GM10266 (cell line): ENCODE results near the gene DGKZ.

Experiments
- DNase-seq: peaks from one replicate; pipeline ENCODE4 v3.0.0; 2012; ENCODE audit errors: extremely low spot score
- TF ChIP-seq, protein P1 (sequence below): IDR thresholded peaks from 2 replicates; pipeline ENCODE4 v1.5.1; 2012; ENCODE audit warnings: mild to moderate bottlenecking, low read depth; ENCODE audit not compliant: control insufficient read depth, insufficient read depth; ENCODE audit errors: missing control alignments

Gene DGKZ

DNA sequence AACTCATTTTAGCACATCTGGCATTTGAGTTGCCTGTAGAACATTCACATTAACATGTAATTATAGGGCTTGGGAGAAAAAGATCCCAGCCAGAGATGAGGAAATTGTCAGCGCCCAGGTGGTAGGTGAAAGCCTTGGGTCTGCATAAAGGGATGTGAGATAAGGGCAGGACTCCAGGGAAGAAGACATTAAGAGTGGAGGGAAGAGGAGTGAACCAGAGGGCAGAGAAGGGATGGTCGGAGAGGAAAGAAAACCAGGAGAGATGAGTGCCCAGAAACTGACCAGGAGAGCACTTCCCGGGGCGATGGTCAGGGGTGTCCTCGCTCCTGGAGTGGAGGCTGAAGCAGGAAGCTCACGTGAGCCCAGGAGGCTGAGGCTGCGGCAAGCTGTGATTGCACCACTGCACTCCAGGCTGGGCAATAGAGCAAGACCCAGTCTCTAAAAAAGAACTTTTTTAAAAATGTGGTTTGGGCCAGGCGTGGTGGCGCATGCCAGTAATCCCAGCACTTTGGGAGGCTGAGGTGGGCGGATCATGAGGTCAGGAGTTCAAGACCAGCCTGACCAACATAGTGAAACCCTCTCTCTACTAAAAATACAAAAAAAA lies 20.3 kb upstream of the DGKZ start:
- TF ChIP-seq, protein P1, sequence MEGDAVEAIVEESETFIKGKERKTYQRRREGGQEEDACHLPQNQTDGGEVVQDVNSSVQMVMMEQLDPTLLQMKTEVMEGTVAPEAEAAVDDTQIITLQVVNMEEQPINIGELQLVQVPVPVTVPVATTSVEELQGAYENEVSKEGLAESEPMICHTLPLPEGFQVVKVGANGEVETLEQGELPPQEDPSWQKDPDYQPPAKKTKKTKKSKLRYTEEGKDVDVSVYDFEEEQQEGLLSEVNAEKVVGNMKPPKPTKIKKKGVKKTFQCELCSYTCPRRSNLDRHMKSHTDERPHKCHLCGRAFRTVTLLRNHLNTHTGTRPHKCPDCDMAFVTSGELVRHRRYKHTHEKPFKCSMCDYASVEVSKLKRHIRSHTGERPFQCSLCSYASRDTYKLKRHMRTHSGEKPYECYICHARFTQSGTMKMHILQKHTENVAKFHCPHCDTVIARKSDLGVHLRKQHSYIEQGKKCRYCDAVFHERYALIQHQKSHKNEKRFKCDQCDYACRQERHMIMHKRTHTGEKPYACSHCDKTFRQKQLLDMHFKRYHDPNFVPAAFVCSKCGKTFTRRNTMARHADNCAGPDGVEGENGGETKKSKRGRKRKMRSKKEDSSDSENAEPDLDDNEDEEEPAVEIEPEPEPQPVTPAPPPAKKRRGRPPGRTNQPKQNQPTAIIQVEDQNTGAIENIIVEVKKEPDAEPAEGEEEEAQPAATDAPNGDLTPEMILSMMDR, result no peak
- no peak for DNase-seq

DNA sequence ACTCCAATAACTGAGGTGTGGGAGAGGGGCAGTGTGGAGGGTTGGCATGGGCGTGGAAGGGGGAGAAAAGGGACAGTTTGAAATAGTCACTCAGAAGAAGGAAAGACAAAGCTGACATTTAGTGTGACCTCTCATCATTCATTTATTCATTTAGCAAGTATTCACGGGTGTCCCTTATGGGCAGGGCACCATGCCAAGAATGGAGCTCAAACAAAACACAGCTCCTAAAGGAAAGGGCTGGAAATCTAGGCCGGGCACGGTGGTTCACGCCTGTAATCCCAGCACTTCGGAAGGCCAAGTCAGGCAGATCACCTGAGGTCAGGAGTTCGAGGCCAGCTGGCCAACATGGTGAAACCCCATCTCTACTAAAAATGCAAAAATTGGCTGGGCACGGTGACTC lies 19.4 kb upstream of the DGKZ start:
- TF ChIP-seq, protein P1, result no peak
- DNase-seq, result no peak

DNA sequence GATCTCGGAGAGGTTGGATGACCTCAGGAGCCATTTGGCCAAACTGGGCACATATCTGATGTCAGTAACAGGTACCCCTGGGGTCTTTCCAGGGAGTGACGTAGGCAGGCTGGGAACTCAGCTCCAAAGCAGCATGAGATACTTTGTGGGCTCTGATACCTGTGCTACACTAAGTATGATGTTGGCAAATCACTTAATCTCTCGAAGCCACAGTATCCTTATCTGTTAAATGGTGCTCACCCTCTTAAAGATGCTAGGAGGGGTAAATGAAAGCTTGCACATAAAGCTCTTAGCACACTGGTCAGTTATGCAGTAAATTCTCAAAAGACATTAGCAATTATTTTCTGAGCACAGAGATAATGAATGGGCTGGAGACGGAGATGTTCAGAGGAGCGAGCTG lies 17.1 kb upstream of the DGKZ start:
- TF ChIP-seq, protein P1, result no peak
- DNase-seq, result no peak

DNA sequence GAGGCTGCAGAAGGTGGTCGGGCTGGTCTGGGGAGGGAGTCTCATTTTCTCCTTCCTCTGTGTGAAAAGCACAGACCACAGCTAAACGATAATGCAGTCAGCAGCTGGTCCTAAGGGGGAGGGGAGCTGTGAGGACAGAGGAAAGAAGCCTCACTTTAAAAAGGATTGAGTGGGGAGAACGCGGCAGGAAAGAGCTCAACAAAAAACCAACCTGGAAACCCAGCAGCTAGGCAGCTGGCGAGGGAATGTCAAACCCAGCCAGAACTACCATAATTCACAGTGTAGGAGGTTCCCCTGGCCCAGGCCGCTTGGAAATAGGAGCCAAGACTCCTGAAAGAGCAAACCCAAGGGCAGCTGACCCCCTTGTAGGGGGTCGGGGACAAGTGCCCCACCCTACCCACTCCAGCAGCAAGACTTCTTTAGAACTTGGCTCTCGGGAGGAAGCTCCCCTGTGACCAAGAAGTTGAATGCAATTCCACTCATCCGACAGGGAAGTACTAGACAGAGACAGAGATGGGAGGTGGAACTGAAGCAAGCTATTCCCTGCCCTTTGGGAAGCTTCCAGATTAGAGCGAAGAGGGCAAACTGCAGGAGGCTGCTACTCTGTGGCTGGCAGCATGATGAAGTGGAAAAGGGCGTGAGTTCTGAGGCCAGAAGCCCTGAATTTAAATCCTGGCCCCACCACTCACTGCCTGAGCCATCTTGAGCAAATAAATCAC lies 16.5 kb upstream of the DGKZ start:
- TF ChIP-seq, protein P1, result no peak
- no peak for DNase-seq

DNA sequence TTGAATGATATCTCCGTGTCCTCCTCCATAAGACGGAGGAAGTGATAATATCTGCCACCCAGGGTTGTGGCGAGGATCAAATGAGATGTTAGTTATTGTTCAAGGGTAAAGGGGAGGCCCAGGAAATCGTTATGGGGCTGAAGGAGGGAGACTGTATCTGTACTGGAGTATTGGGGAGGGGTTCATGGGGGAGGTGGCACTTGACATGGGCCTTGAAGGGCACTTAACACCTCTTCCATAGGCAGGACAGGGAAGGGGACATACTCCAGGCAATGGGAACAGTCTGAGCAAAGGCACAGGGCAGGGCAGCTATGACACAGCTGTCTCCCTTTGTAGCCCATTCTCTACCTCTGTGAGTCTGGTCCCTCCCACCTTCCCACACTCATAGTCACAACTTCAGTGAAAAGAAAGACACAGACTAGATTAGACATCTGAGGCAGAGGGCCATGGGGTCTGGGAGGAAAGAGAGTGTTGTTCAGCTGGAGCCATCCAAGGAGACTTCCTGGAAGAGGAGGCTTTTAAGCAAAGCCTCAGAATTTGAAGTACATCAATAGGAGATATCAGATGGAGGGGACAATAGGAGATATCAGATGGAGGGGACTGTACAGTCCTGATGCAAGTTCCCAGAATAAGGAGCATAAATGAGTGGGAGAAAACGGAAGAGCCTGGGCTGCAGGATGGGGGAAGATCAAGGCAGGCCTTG lies 15.8 kb upstream of the DGKZ start:
- TF ChIP-seq, protein P1, result no peak
- DNase-seq, result no peak

DNA sequence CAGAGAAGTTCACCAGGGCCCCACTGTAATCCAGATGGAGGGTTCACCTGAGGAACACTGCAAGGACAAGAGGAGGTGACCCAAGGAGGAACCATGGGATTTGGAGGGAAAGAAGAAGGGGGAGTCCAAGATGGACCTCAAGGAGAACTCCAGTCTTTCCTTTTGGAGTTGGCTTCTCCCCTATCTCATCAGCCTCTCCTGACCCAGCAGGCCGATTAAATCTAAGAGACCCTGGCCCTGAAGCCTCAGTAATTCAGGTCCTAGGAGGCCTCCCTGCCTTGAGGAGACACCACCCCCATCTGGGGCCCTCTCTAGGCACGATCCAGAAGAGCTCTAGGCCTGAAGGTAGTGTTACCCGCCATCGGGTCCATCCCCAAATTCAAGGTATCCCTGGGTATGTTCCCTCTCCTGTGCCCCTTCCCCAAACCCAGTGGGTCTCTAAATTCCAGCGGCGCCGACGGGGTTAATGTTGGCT lies 15.1 kb upstream of the DGKZ start:
- no peak for DNase-seq
- TF ChIP-seq, protein P1, result no peak
